ENCODE data around the gene MAPT. TPM values are rescaled to one million over a fixed set of nuclear protein-coding genes. Genes with fewer than 3 reads are reported as not detected.
A peak's percentile ranks its signal among the peaks of the same experiment; 100 is the strongest.

MAPT gene
- total and polyA plus RNA-seq, 2 of the 13 experiments (the other 11 are each of a cell fraction or from before 2014, with no cell fraction given): 2.1 to 2.8 TPM

DNA sequence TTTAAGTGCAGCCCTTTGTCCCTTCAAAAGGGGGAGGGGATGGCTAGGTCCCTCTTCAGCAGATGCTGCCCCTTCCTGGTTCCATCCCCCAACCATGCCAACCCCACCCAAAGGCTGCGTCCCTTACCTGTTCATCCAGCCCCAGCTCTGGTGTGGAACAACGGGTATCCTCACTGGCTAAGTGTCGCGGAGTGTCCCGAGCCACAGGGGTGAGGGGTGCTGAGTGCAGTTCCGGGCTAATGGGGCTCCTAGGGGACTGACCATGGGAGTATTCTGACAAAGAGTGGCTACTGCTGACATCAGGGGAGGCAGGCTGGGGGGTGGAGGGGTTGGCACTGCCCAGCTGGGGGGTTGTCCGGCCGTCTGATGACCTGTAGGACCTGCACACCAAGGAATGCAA, 137.6 kb downstream of the MAPT start:
- Histone ChIP-seq H3K9ac (ENCODE audit: insufficient read depth, low read depth, low read length) (no peak overlapping the region), H3K4me3 (replicated peaks in 1 of 3; ENCODE audit: insufficient read depth in 1 of 3, low read depth in 2 of 3, low read length in 3 of 3) (no peak overlapping the region), H3K4me1 (ENCODE audit: insufficient read depth, low read length) (no peaks in the 10 kb centered on the region), H3K27me3 (ENCODE audit: control insufficient read depth in 1 of 2, insufficient read depth in 2 of 2, low read length in 2 of 2) (no peaks in the 10 kb centered on the region), H3K27ac (ENCODE audit: extremely low read length, insufficient read depth, low read length) (no peak overlapping the region), H3K36me3 (replicated peaks in 1 of 2; ENCODE audit: control insufficient read depth in 1 of 2, insufficient read depth in 2 of 2, low read length in 2 of 2) (peaks cover 52 to 91% of the 10 kb centered on the region in 2 experiments), H3K4me2 (ENCODE audit: low read depth, low read length) (no peak overlapping the region), H4K20me1 (ENCODE audit: insufficient read depth, low read length) (no peaks in the 10 kb centered on the region), H3K79me2 (ENCODE audit: insufficient read depth, low read length) (no peaks in the 10 kb centered on the region), H3K9me3 (ENCODE audit: low read length) (no peaks in the 10 kb centered on the region), H2AFZ (ENCODE audit: low read length) (no peak overlapping the region)
- ATAC-seq: peak; percentile 10; the same call in 1 of the 3 replicates
- intact Hi-C loops (cut with micrococcal nuclease; ENCODE audit: unreplicated experiment) (no loop called here), in situ Hi-C loops (cut with HindIII; ENCODE audit: extremely low pct_ligation_motif_present, low pct_unique_long_range_greater_than_20kb) (no loop called here)
- FAIRE-seq: no peak
- TF ChIP-seq HOXA5 (CRISPR knock-in tag; IDR thresholded peaks at IDR 0.05) (no peak), AGO2 (optimal IDR thresholded peaks at IDR 0.05; ENCODE audit: low read depth, low read length) (peak; percentile 9), RBM22 (optimal IDR thresholded peaks at IDR 0.05; ENCODE audit: low read length) (peak; percentile 10), GABPB1 (CRISPR knock-in tag; IDR thresholded peaks at IDR 0.05) (no peak), SOX5 (CRISPR knock-in tag; IDR thresholded peaks at IDR 0.05; ENCODE audit: borderline replicate concordance) (no peak)
- TF ChIP-seq, protein P1, sequence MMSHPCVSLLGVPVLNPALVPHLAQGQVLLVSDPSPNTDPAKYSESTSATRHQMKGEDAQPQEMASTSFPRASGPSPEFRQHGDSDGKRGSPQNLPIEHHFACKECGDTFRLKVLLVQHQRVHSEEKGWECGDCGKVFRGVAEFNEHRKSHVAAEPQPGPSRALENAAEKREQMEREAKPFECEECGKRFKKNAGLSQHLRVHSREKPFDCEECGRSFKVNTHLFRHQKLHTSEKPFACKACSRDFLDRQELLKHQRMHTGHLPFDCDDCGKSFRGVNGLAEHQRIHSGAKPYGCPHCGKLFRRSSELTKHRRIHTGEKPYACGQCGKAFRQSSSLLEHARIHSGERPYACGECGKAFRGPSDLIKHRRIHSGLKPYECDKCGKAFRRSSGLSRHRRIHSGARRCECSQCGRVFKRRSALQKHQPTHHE (CRISPR knock-in tag; IDR thresholded peaks at IDR 0.05; ENCODE audit: borderline replicate concordance): no peak
- no TSS peak for BruUV-seq (replicated peaks)
- WGBS (ENCODE audit: low lambda C conversion rate): 93% methylated on average over 8 of the region's 8 CpGs
- no peak for DNase-seq (ENCODE audit: low spot score)
- ChIA-PET POLR2A (no interaction called here), CTCF (ENCODE audit: low intra/inter-chr PET ratio, low total read pairs) (no interaction called here)

DNA sequence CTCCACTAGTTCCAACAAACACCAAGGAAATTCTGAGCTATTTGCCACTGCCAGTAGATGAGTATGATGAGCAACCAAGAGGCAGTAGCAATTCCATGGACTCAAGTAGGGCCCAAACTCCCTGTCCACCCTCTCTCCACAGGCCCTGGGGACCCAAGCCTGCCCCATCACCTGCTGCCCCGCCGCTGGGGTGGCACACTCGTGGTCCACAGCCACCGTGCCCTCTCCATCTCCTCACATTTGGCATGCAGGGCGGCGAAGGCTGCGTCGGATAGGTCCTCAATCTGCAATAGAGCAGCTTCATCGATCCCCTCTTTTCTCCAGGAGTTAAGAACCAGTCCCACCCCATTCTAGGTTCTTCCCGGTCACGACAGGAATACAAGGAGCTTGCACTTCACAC, 138.6 kb downstream of the MAPT start:
- in situ Hi-C loops (cut with HindIII; ENCODE audit: extremely low pct_ligation_motif_present, low pct_unique_long_range_greater_than_20kb) (no loop called here), intact Hi-C loops (cut with micrococcal nuclease; ENCODE audit: unreplicated experiment) (no loop called here)
- Histone ChIP-seq H3K4me2 (ENCODE audit: low read depth, low read length) (no peak overlapping the region), H3K36me3 (replicated peaks in 1 of 2; ENCODE audit: control insufficient read depth in 1 of 2, insufficient read depth in 2 of 2, low read length in 2 of 2) (peaks cover 52 to 95% of the 10 kb centered on the region in 2 experiments), H3K4me1 (ENCODE audit: insufficient read depth, low read length) (no peaks in the 10 kb centered on the region), H3K9me3 (ENCODE audit: low read length) (no peaks in the 10 kb centered on the region), H3K4me3 (replicated peaks in 1 of 3; ENCODE audit: insufficient read depth in 1 of 3, low read depth in 2 of 3, low read length in 3 of 3) (no peak overlapping the region), H3K9ac (ENCODE audit: insufficient read depth, low read depth, low read length) (no peak overlapping the region), H3K27me3 (ENCODE audit: control insufficient read depth in 1 of 2, insufficient read depth in 2 of 2, low read length in 2 of 2) (no peaks in the 10 kb centered on the region), H3K79me2 (ENCODE audit: insufficient read depth, low read length) (no peaks in the 10 kb centered on the region), H4K20me1 (ENCODE audit: insufficient read depth, low read length) (no peaks in the 10 kb centered on the region), H2AFZ (ENCODE audit: low read length) (no peak overlapping the region), H3K27ac (ENCODE audit: extremely low read length, insufficient read depth, low read length) (no peak overlapping the region)
- ChIA-PET POLR2A (no interaction called here), CTCF (ENCODE audit: low intra/inter-chr PET ratio, low total read pairs) (no interaction called here)
- DNase-seq (ENCODE audit: low spot score): no peak
- WGBS (ENCODE audit: low lambda C conversion rate): 100% methylated on average over 11 of the region's 11 CpGs
- ATAC-seq: no peak; the same call in 2 of the 3 replicates
- FAIRE-seq: no peak
- no TSS peak for BruUV-seq (replicated peaks)
- TF ChIP-seq, protein P2, sequence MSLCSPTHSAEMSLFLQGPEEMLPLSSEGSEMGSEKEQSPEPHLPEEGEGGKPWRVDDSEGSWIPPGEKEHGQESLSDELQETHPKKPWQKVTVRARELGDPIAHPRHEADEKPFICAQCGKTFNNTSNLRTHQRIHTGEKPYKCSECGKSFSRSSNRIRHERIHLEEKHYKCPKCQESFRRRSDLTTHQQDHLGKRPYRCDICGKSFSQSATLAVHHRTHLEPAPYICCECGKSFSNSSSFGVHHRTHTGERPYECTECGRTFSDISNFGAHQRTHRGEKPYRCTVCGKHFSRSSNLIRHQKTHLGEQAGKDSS (CRISPR knock-in tag; IDR thresholded peaks at IDR 0.05; ENCODE audit: borderline replicate concordance, low read depth): no peak
- TF ChIP-seq ZNF567 (CRISPR knock-in tag; IDR thresholded peaks at IDR 0.05; ENCODE audit: borderline replicate concordance): no peak
- no peak for TF ChIP-seq ZMYM3 (CRISPR knock-in tag; IDR thresholded peaks at IDR 0.05)
- no peak for TF ChIP-seq ZNF12 (CRISPR knock-in tag; IDR thresholded peaks at IDR 0.05)
- no peak for TF ChIP-seq TOE1 (CRISPR knock-in tag; IDR thresholded peaks at IDR 0.05)
- no peak for TF ChIP-seq KLF11 (CRISPR knock-in tag; IDR thresholded peaks at IDR 0.05)
- TF ChIP-seq ZNF430 (CRISPR knock-in tag; IDR thresholded peaks at IDR 0.05): no peak

Measured in HepG2 (cell line).